Mesenchymal stem cell (in vitro differentiated cells and primary cell): ENCODE data around the gene MAPKAPK3.

Experiments
- DNase-seq: peaks from one replicate; pipeline ENCODE4 v3.0.0-alpha.2; 2013
- H2AFZ ChIP-seq: one replicate; pipeline ENCODE4 v1.6.1; 2013; ENCODE audit warnings: low read depth, mild to moderate bottlenecking, control low read depth, inconsistent platforms, low read length, moderate library complexity
- H2AK5ac ChIP-seq: 2 replicates; pipeline ENCODE4 v1.6.1; 2013; ENCODE audit warnings: low read length, moderate library complexity, mild to moderate bottlenecking, inconsistent platforms; ENCODE audit not compliant: severe bottlenecking
- H2BK120ac ChIP-seq: one replicate; pipeline ENCODE4 v1.6.1; 2013; ENCODE audit warnings: low read depth, mild to moderate bottlenecking, inconsistent platforms, low read length, moderate library complexity
- H2BK12ac ChIP-seq, 2 experiments: one replicate each; pipeline ENCODE4 v1.6.1; 2013; ENCODE audit warnings: inconsistent platforms in 2 of 2, low read length in 2 of 2, mild to moderate bottlenecking in 2 of 2, moderate library complexity in 2 of 2, control low read depth in 1 of 2
- H2BK15ac ChIP-seq: one replicate; pipeline ENCODE4 v1.6.1; 2013; ENCODE audit warnings: mild to moderate bottlenecking, low read depth, inconsistent platforms; ENCODE audit not compliant: poor library complexity, severe bottlenecking
- H2BK5ac ChIP-seq: 2 replicates; pipeline ENCODE4 v1.6.1; 2013; ENCODE audit warnings: low read depth, mild to moderate bottlenecking, low read length, control low read depth, inconsistent platforms; ENCODE audit not compliant: poor library complexity, severe bottlenecking
- H3K14ac ChIP-seq, 2 experiments: one replicate each; pipeline ENCODE4 v1.6.1; 2013; ENCODE audit warnings: inconsistent platforms in 2 of 2, low read length in 2 of 2, control low read depth in 1 of 2, mild to moderate bottlenecking in 1 of 2, moderate library complexity in 1 of 2
- H3K18ac ChIP-seq, 2 experiments: one replicate each; pipeline ENCODE4 v1.6.1; 2013; ENCODE audit warnings: inconsistent platforms in 2 of 2, low read length in 2 of 2, control low read depth in 1 of 2, low read depth in 1 of 2, mild to moderate bottlenecking in 1 of 2
- H3K23ac ChIP-seq, 2 experiments: one replicate each; pipeline ENCODE4 v1.6.1; 2013; ENCODE audit warnings: inconsistent platforms in 2 of 2, low read length in 2 of 2, mild to moderate bottlenecking in 2 of 2, moderate library complexity in 2 of 2, control low read depth in 1 of 2
- H3K27ac ChIP-seq: 2 replicates; pipeline ENCODE4 v1.5.1; 2013; ENCODE audit warnings: mild to moderate bottlenecking, moderate library complexity, low read length, control low read depth, inconsistent platforms; ENCODE audit not compliant: poor library complexity, severe bottlenecking
- H3K27me3 ChIP-seq, 2 experiments: 2 replicates each; pipeline versions ENCODE4 v1.6.1 to v1.7.0; 2013; ENCODE audit warnings: low read length in 2 of 2, mild to moderate bottlenecking in 2 of 2, moderate library complexity in 2 of 2, control low read depth in 1 of 2, inconsistent platforms in 1 of 2; ENCODE audit not compliant: control insufficient read depth in 1 of 2, insufficient read depth in 1 of 2
- H3K36me3 ChIP-seq, 2 experiments: 2 replicates each; pipeline versions ENCODE4 v1.6.1 to v1.7.0; 2013; ENCODE audit warnings: low read length in 2 of 2, control low read depth in 1 of 2, inconsistent platforms in 1 of 2, low read depth in 1 of 2, mild to moderate bottlenecking in 1 of 2; ENCODE audit not compliant: insufficient read depth in 2 of 2, control insufficient read depth in 1 of 2
- H3K4ac ChIP-seq, 2 experiments: one replicate each; pipeline ENCODE4 v1.6.1; 2013; ENCODE audit warnings: inconsistent platforms in 2 of 2, low read length in 2 of 2, mild to moderate bottlenecking in 2 of 2, moderate library complexity in 2 of 2, control low read depth in 1 of 2, low read depth in 1 of 2
- H3K4me1 ChIP-seq: 2 replicates; pipeline ENCODE4 v1.6.1; 2013; ENCODE audit warnings: low read depth, low read length, control low read depth; ENCODE audit not compliant: control insufficient read depth, insufficient read depth
- H3K4me2 ChIP-seq: 2 replicates; pipeline ENCODE4 v1.6.1; 2013; ENCODE audit warnings: low read length, mild to moderate bottlenecking, inconsistent platforms; ENCODE audit not compliant: poor library complexity, severe bottlenecking
- H3K4me3 ChIP-seq, 2 experiments: 2 replicates each; pipeline versions ENCODE4 v1.5.1 to v1.7.0; 2013; ENCODE audit warnings: low read length in 2 of 2, mild to moderate bottlenecking in 2 of 2, control low read depth in 1 of 2, low read depth in 1 of 2; ENCODE audit not compliant: insufficient read depth in 1 of 2
- H3K79me1 ChIP-seq: replicated peaks from 2 replicates; pipeline ENCODE4 v1.6.1; 2013; ENCODE audit warnings: mild to moderate bottlenecking, control low read depth, low read length, inconsistent platforms; ENCODE audit not compliant: poor library complexity, severe bottlenecking
- H3K9ac ChIP-seq: 2 replicates; pipeline ENCODE4 v1.7.0; 2013; ENCODE audit warnings: mild to moderate bottlenecking, low read length, moderate library complexity
- H3K9me3 ChIP-seq: 2 replicates; pipeline ENCODE4 v1.7.0; 2013; ENCODE audit warnings: mild to moderate bottlenecking, low read length; ENCODE audit not compliant: control insufficient read depth
- H4K8ac ChIP-seq: one replicate; pipeline ENCODE4 v1.6.1; 2013; ENCODE audit warnings: inconsistent platforms, mild to moderate bottlenecking, low read length, moderate library complexity
- H4K91ac ChIP-seq: one replicate; pipeline ENCODE4 v1.6.1; 2013; ENCODE audit warnings: mild to moderate bottlenecking, low read length, inconsistent platforms
- WGBS: methylation state at CpG from one replicate; pipeline ENCODE4 v1.1.7; 2013; ENCODE audit warnings: mixed read lengths; 5-methylcytosine and 5-hydroxymethylcytosine counted together

The MAPKAPK3 gene

GRCh38 chr3:50573566-50574443, 43.1 kb upstream of the MAPKAPK3 start:
- DNase-seq, result no peak
- Histone ChIP-seq H3K9ac (no peak overlapping the region), H2AK5ac (no peak overlapping the region), H4K8ac (no peak overlapping the region), H2BK12ac (no peak overlapping the region), H3K4me3 (no peak overlapping the region), H3K79me1 (peaks cover 11% of the 10 kb centered on the region), H3K23ac (no peak overlapping the region), H3K27ac (no peak overlapping the region), H2BK5ac (no peak overlapping the region), H4K91ac (no peak overlapping the region), H3K18ac (no peak overlapping the region), H3K9me3 (no peaks in the 10 kb centered on the region), H2BK15ac (peak overlapping the region; percentile 19), H2BK120ac (no peak overlapping the region), H3K36me3 (peaks cover 46 to 51% of the 10 kb centered on the region in 2 experiments), H3K27me3 (no peaks in the 10 kb centered on the region), H3K4me2 (no peak overlapping the region), H2AFZ (no peak overlapping the region), H3K14ac (no peak overlapping the region), H3K4me1 (peaks cover 5% of the 10 kb centered on the region), H3K4ac (no peak overlapping the region)
- 95% methylated on average over 8 of the region's 8 CpGs for WGBS

GRCh38 chr3:50574444-50574831, 42.5 kb upstream of the MAPKAPK3 start:
- Histone ChIP-seq H3K23ac (no peak overlapping the region), H2AFZ (no peak overlapping the region), H3K36me3 (peaks cover 47 to 57% of the 10 kb centered on the region in 2 experiments), H3K9me3 (no peaks in the 10 kb centered on the region), H2BK120ac (no peak overlapping the region), H3K14ac (no peak overlapping the region), H3K18ac (no peak overlapping the region), H3K4me3 (no peak overlapping the region), H3K9ac (no peak overlapping the region), H3K4ac (no peak overlapping the region), H2AK5ac (no peak overlapping the region), H2BK15ac (no peak overlapping the region), H3K4me1 (peaks cover 4% of the 10 kb centered on the region), H3K79me1 (peaks cover 11% of the 10 kb centered on the region), H2BK5ac (no peak overlapping the region), H3K4me2 (no peak overlapping the region), H3K27ac (no peak overlapping the region), H3K27me3 (no peaks in the 10 kb centered on the region), H4K8ac (no peak overlapping the region), H4K91ac (peak overlapping the region; percentile 3), H2BK12ac (no peak overlapping the region)
- 100% methylated on average over 1 of the region's 1 CpG for WGBS
- DNase-seq, result no peak

GRCh38 chr3:50575372-50575771, 41.6 kb upstream of the MAPKAPK3 start:
- H2BK120ac ChIP-seq, result no peak overlapping the region
- WGBS, result 89% methylated on average over 6 of the region's 6 CpGs

GRCh38 chr3:50577348-50577747, 39.6 kb upstream of the MAPKAPK3 start:
- Histone ChIP-seq H3K4me3 (no peak overlapping the region), H3K14ac (no peak overlapping the region), H2BK120ac (no peak overlapping the region), H4K91ac (no peak overlapping the region), H3K36me3 (peaks cover 65 to 70% of the 10 kb centered on the region in 2 experiments), H3K9me3 (no peaks in the 10 kb centered on the region), H3K9ac (no peak overlapping the region), H3K4me1 (peaks cover 2% of the 10 kb centered on the region), H2AK5ac (no peak overlapping the region), H2BK15ac (no peak overlapping the region), H3K4ac (no peak overlapping the region), H3K4me2 (no peak overlapping the region), H3K18ac (no peak overlapping the region), H3K23ac (no peak overlapping the region), H2BK12ac (no peak overlapping the region), H3K79me1 (peaks cover 7% of the 10 kb centered on the region), H4K8ac (no peak overlapping the region), H3K27me3 (no peaks in the 10 kb centered on the region), H2BK5ac (no peak overlapping the region), H2AFZ (no peak overlapping the region), H3K27ac (no peak overlapping the region)
- no peak for DNase-seq
- WGBS, result 100% methylated on average over 2 of the region's 2 CpGs

More at GRCh38 chr3:50575372-50575771, 41.6 kb upstream of the MAPKAPK3 start:
- no peak overlapping the region for H2AFZ ChIP-seq
- H3K18ac ChIP-seq, result no peak overlapping the region
- peaks cover 7% of the 10 kb centered on the region for H3K79me1 ChIP-seq
- H3K9me3 ChIP-seq, result no peaks in the 10 kb centered on the region
- no peak overlapping the region for H3K4ac ChIP-seq
- no peak overlapping the region for H2BK5ac ChIP-seq
- H3K4me1 ChIP-seq, result peaks cover 4% of the 10 kb centered on the region
- no peak overlapping the region for H4K91ac ChIP-seq
- H2BK15ac ChIP-seq, result no peak overlapping the region
- H3K23ac ChIP-seq, result no peak overlapping the region
- no peak overlapping the region for H4K8ac ChIP-seq
- H3K9ac ChIP-seq, result no peak overlapping the region
- no peak overlapping the region for H2BK12ac ChIP-seq
- H3K4me2 ChIP-seq, result no peak overlapping the region
- peaks cover 52 to 66% of the 10 kb centered on the region in 2 experiments for H3K36me3 ChIP-seq
- H3K27me3 ChIP-seq, result no peaks in the 10 kb centered on the region
- no peak overlapping the region for H3K27ac ChIP-seq
- no peak overlapping the region for H3K14ac ChIP-seq
- no peak for DNase-seq
- no peak overlapping the region for H2AK5ac ChIP-seq
- no peak overlapping the region for H3K4me3 ChIP-seq
